Measurements from ENCODE around the gene CD160.
"Not testable (repeated sequence)": the region's sequence is repeated elsewhere in the genome, so short reads cannot be mapped to it uniquely, and the experiment has no call there.

The CD160 gene

GRCh38 chr1:145768004-145768403 lies 48.7 kb downstream of the CD160 start:
- H3K27me3 ChIP-seq; DNase-seq; intact Hi-C loops (cut with DNase I; ENCODE audit: low total_unique reads); H3K4me1 ChIP-seq; H3K4me3 ChIP-seq; H3K9me3 ChIP-seq; H3K27ac ChIP-seq: not testable (repeated sequence)
- H3K36me3 ChIP-seq: peaks cover 19 to 56% (median 47%) of the 10 kb centered on the region in 3 donors

- Histone ChIP-seq H3K27me3 (no peaks in the 10 kb centered on the region), H3K9me3 (no peaks in the 10 kb centered on the region), H3K4me3 (no peak overlapping the region), H3K27ac (no peak overlapping the region), H3K36me3 (peaks cover 7 to 43% (median 37%) of the 10 kb centered on the region in 3 donors), H3K4me1 (peaks cover 0 to 18% (median 0%) of the 10 kb centered on the region in 4 donors)
- intact Hi-C loops (cut with DNase I; ENCODE audit: low total_unique reads): no loop called here
- TF ChIP-seq CTCF (IDR thresholded peaks at IDR 0.05): no peak
- DNase-seq: no peak
These were observed 51.8 kb downstream of the CD160 start for GRCh38 chr1:145771056-145771455.

GRCh38 chr1:145773423-145773822 lies 54.1 kb downstream of the CD160 start:
- intact Hi-C loops (cut with DNase I; ENCODE audit: low total_unique reads): no loop called here
- peaks cover 7 to 33% (median 21%) of the 10 kb centered on the region in 3 donors for H3K36me3 ChIP-seq
- DNase-seq: no peak
- no peaks in the 10 kb centered on the region for H3K27me3 ChIP-seq
- TF ChIP-seq CTCF (IDR thresholded peaks at IDR 0.05): no peak
- peaks cover 0 to 37% (median 0%) of the 10 kb centered on the region in 4 donors for H3K4me1 ChIP-seq
- H3K4me3 ChIP-seq: no peak overlapping the region
- no peaks in the 10 kb centered on the region for H3K9me3 ChIP-seq
- no peak overlapping the region for H3K27ac ChIP-seq

- Histone ChIP-seq H3K4me1 (peaks cover 0 to 76% (median 2%) of the 10 kb centered on the region in 4 donors), H3K36me3 (peaks cover 0 to 20% (median 0%) of the 10 kb centered on the region in 3 donors), H3K4me3 (no peak overlapping the region), H3K27me3 (no peaks in the 10 kb centered on the region), H3K27ac (no peak overlapping the region), H3K9me3 (no peaks in the 10 kb centered on the region)
- DNase-seq: no peak
- TF ChIP-seq CTCF (IDR thresholded peaks at IDR 0.05): no peak
- intact Hi-C loops (cut with DNase I; ENCODE audit: low total_unique reads): no loop called here
These were observed 58.3 kb downstream of the CD160 start for GRCh38 chr1:145777357-145778145.

GRCh38 chr1:145778146-145778540 lies 58.8 kb downstream of the CD160 start:
- DNase-seq: no peak
- TF ChIP-seq CTCF (IDR thresholded peaks at IDR 0.05): no peak
- intact Hi-C loops (cut with DNase I; ENCODE audit: low total_unique reads): no loop called here
- H3K27me3 ChIP-seq: no peaks in the 10 kb centered on the region
- peaks cover 0 to 20% (median 0%) of the 10 kb centered on the region in 3 donors for H3K36me3 ChIP-seq
- peaks cover 0 to 76% (median 2%) of the 10 kb centered on the region in 4 donors for H3K4me1 ChIP-seq
- no peak overlapping the region for H3K4me3 ChIP-seq
- no peaks in the 10 kb centered on the region for H3K9me3 ChIP-seq
- no peak overlapping the region for H3K27ac ChIP-seq

GRCh38 chr1:145782272-145783099 lies 63.2 kb downstream of the CD160 start:
- peaks cover 0 to 74% (median 2%) of the 10 kb centered on the region in 4 donors for H3K4me1 ChIP-seq
- intact Hi-C loops (cut with DNase I; ENCODE audit: low total_unique reads): no loop called here
- H3K4me3 ChIP-seq: peak overlapping the region; percentile 40 to 41
- no peak for TF ChIP-seq CTCF (IDR thresholded peaks at IDR 0.05)
- H3K27ac ChIP-seq: peak overlapping the region; percentile 70 to 78
- H3K27me3 ChIP-seq: no peaks in the 10 kb centered on the region
- no peaks in the 10 kb centered on the region for H3K9me3 ChIP-seq
- no peak for DNase-seq
- peaks cover 0 to 15% (median 0%) of the 10 kb centered on the region in 3 donors for H3K36me3 ChIP-seq
